ENCODE results near the gene HHIPL1. TPM values are rescaled to one million over a fixed set of nuclear protein-coding genes. Genes with fewer than 3 reads are reported as not detected.
A peak's percentile ranks its signal among the peaks of the same experiment; 100 is the strongest.

HHIPL1 gene
- polyA plus RNA-seq, 1 donor from 2014 or later = 0.24 TPM

GRCh38 chr14:99668307-99669295, 23.7 kb downstream of the HHIPL1 start:
- peaks cover 13% of the 10 kb centered on the region for H3K27me3 Mint-ChIP-seq
- H3K36me3 Mint-ChIP-seq = peaks cover 1% of the 10 kb centered on the region
- H3K27ac Mint-ChIP-seq = no peak overlapping the region
- H3K4me3 Mint-ChIP-seq = no peak overlapping the region
- peaks cover 0 to 3% (median 0%) of the 10 kb centered on the region in 3 donors for H3K9me3 Mint-ChIP-seq
- H3K4me1 Mint-ChIP-seq = peaks cover 0 to 7% (median 5%) of the 10 kb centered on the region in 3 donors

- H3K27me3 Mint-ChIP-seq = peaks cover 7% of the 10 kb centered on the region
- peaks cover 0 to 3% (median 0%) of the 10 kb centered on the region in 3 donors for H3K9me3 Mint-ChIP-seq
- H3K36me3 Mint-ChIP-seq = peaks cover 1% of the 10 kb centered on the region
- no peak overlapping the region for H3K27ac Mint-ChIP-seq
- no peak overlapping the region for H3K4me3 Mint-ChIP-seq
- H3K4me1 Mint-ChIP-seq = peaks cover 0 to 5% (median 4%) of the 10 kb centered on the region in 3 donors
Measured at GRCh38 chr14:99670361-99671234, 25.7 kb downstream of the HHIPL1 start.

- H3K9me3 Mint-ChIP-seq = peaks cover 0 to 3% (median 0%) of the 10 kb centered on the region in 3 donors
- H3K4me1 Mint-ChIP-seq = peaks cover 0 to 5% (median 4%) of the 10 kb centered on the region in 3 donors
- H3K36me3 Mint-ChIP-seq = peaks cover 1% of the 10 kb centered on the region
- H3K4me3 Mint-ChIP-seq = no peak overlapping the region
- peaks cover 7% of the 10 kb centered on the region for H3K27me3 Mint-ChIP-seq
- H3K27ac Mint-ChIP-seq = peak overlapping the region in 1 of 3 donors; percentile 77
Measured at GRCh38 chr14:99671235-99672224, 26.6 kb downstream of the HHIPL1 start.

- Mint-ChIP-seq H3K9me3 (peaks cover 0 to 3% (median 2%) of the 10 kb centered on the region in 3 donors), H3K36me3 (peaks cover under 1% of the 10 kb centered on the region), H3K27ac (peak overlapping the region in 1 of 3 donors; percentile 78), H3K27me3 (peaks cover 7% of the 10 kb centered on the region), H3K4me3 (peak overlapping the region in 1 of 4 donors; percentile 70), H3K4me1 (peaks cover 0 to 5% (median 4%) of the 10 kb centered on the region in 3 donors)
Measured at GRCh38 chr14:99672506-99673304, 27.8 kb downstream of the HHIPL1 start.

- peaks cover 7% of the 10 kb centered on the region for H3K27me3 Mint-ChIP-seq
- no peak overlapping the region for H3K4me3 Mint-ChIP-seq
- peaks cover 3 to 6% (median 5%) of the 10 kb centered on the region in 3 donors for H3K9me3 Mint-ChIP-seq
- H3K36me3 Mint-ChIP-seq = no peaks in the 10 kb centered on the region
- peaks cover 0 to 5% (median 4%) of the 10 kb centered on the region in 3 donors for H3K4me1 Mint-ChIP-seq
- H3K27ac Mint-ChIP-seq = peak overlapping the region in 1 of 3 donors; percentile 78
Measured at GRCh38 chr14:99673305-99674063, 28.6 kb downstream of the HHIPL1 start.

- Mint-ChIP-seq H3K36me3 (no peaks in the 10 kb centered on the region), H3K4me3 (no peak overlapping the region), H3K27me3 (peaks cover 5% of the 10 kb centered on the region), H3K9me3 (peaks cover 3 to 10% (median 7%) of the 10 kb centered on the region in 3 donors), H3K4me1 (peaks cover 0 to 5% (median 4%) of the 10 kb centered on the region in 3 donors), H3K27ac (no peak overlapping the region)
Measured at GRCh38 chr14:99674064-99674650, 29.2 kb downstream of the HHIPL1 start.

- peaks cover 5% of the 10 kb centered on the region for H3K27me3 Mint-ChIP-seq
- H3K27ac Mint-ChIP-seq = no peak overlapping the region
- no peaks in the 10 kb centered on the region for H3K36me3 Mint-ChIP-seq
- peaks cover 3 to 10% (median 8%) of the 10 kb centered on the region in 3 donors for H3K9me3 Mint-ChIP-seq
- H3K4me1 Mint-ChIP-seq = peaks cover 0 to 5% (median 4%) of the 10 kb centered on the region in 3 donors
- H3K4me3 Mint-ChIP-seq = no peak overlapping the region
Measured at GRCh38 chr14:99674776-99675381, 29.9 kb downstream of the HHIPL1 start.

GRCh38 chr14:99675382-99675835, 30.5 kb downstream of the HHIPL1 start:
- Mint-ChIP-seq H3K27ac (no peak overlapping the region), H3K36me3 (no peaks in the 10 kb centered on the region), H3K4me1 (peaks cover 0 to 4% (median 4%) of the 10 kb centered on the region in 3 donors), H3K27me3 (peaks cover 5% of the 10 kb centered on the region), H3K4me3 (peak overlapping the region in 1 of 4 donors; percentile 17), H3K9me3 (peaks cover 3 to 10% (median 8%) of the 10 kb centered on the region in 3 donors)

- peaks cover 5% of the 10 kb centered on the region for H3K27me3 Mint-ChIP-seq
- peaks cover 3 to 10% (median 8%) of the 10 kb centered on the region in 3 donors for H3K9me3 Mint-ChIP-seq
- H3K4me1 Mint-ChIP-seq = peaks cover 0 to 4% (median 4%) of the 10 kb centered on the region in 3 donors
- H3K27ac Mint-ChIP-seq = no peak overlapping the region
- H3K4me3 Mint-ChIP-seq = no peak overlapping the region
- no peaks in the 10 kb centered on the region for H3K36me3 Mint-ChIP-seq
Measured at GRCh38 chr14:99675951-99676350, 31.0 kb downstream of the HHIPL1 start.

- H3K27ac Mint-ChIP-seq = no peak overlapping the region
- peaks cover 3 to 10% (median 8%) of the 10 kb centered on the region in 3 donors for H3K9me3 Mint-ChIP-seq
- H3K36me3 Mint-ChIP-seq = no peaks in the 10 kb centered on the region
- H3K27me3 Mint-ChIP-seq = peaks cover 5% of the 10 kb centered on the region
- peaks cover 0 to 4% (median 4%) of the 10 kb centered on the region in 3 donors for H3K4me1 Mint-ChIP-seq
- H3K4me3 Mint-ChIP-seq = no peak overlapping the region
Measured at GRCh38 chr14:99676657-99677056, 31.7 kb downstream of the HHIPL1 start.

GRCh38 chr14:99677231-99678140, 32.6 kb downstream of the HHIPL1 start:
- Mint-ChIP-seq H3K9me3 (peaks cover 2 to 10% (median 8%) of the 10 kb centered on the region in 3 donors), H3K4me3 (no peak overlapping the region), H3K36me3 (no peaks in the 10 kb centered on the region), H3K27ac (no peak overlapping the region), H3K4me1 (peaks cover 1 to 2% (median 2%) of the 10 kb centered on the region in 3 donors), H3K27me3 (peaks cover 1% of the 10 kb centered on the region)
